ENCODE data around the gene OCA2.

GRCh38 chr15:28019594-28020309, 79.4 kb downstream of the OCA2 start:
- TF ChIP-seq, protein P1, sequence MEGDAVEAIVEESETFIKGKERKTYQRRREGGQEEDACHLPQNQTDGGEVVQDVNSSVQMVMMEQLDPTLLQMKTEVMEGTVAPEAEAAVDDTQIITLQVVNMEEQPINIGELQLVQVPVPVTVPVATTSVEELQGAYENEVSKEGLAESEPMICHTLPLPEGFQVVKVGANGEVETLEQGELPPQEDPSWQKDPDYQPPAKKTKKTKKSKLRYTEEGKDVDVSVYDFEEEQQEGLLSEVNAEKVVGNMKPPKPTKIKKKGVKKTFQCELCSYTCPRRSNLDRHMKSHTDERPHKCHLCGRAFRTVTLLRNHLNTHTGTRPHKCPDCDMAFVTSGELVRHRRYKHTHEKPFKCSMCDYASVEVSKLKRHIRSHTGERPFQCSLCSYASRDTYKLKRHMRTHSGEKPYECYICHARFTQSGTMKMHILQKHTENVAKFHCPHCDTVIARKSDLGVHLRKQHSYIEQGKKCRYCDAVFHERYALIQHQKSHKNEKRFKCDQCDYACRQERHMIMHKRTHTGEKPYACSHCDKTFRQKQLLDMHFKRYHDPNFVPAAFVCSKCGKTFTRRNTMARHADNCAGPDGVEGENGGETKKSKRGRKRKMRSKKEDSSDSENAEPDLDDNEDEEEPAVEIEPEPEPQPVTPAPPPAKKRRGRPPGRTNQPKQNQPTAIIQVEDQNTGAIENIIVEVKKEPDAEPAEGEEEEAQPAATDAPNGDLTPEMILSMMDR (IDR thresholded peaks at IDR 0.05), result no peak
- TF ChIP-seq POLR2AphosphoS5 (IDR thresholded peaks at IDR 0.05), result no peak
